ENCODE measurements around the gene MACROD2.

DNA sequence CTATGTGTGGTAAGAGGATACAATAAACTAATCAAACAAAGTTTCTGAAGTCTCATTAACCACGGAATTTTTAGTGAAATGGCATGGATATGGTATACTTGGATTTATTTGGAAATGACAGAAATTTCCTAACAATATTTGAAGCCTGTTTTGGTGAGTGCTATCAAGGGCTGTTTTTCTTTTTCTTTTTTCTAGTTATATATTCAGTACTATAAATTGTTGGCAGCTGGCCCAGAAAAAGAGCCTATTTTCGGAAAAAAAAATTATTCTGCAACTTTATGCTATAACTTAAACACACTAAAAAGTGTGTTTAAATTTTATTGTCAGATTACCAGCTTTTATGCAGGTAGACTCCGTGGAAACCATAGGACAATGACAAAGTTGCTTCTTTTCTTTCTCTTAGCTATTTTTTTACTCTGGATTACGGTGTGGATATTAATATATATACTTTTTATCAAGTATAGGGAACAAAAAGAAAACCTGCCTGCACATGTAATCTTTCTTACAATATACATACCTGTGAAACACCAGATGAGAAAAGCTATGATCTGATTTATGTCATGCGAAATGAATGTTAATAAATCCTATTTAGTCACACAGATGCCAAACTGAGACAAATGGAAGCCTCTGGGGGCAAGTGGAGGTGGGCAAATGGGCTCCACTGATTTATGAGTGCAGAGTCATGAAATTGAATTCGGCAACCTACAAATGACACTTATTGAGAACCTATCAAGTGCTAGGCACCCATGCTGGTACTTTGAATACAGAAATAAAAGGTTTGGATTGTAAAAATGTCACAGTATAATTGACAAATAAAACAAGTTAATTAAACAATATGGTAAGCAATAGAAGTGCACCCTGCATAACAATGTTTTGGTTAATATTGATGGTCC, 1261.6 kb downstream of the MACROD2 start:
- TF ChIP-seq ZNF292 (tag by site-specific recombination; IDR thresholded peaks at IDR 0.05; ENCODE audit: borderline replicate concordance, low read depth) (no peak), ZNF350 (tag by site-specific recombination; IDR thresholded peaks at IDR 0.05) (no peak), ZSCAN30 (tag by site-specific recombination; IDR thresholded peaks at IDR 0.05) (no peak), CTCF (tag by site-specific recombination; IDR thresholded peaks at IDR 0.05) (no peak)
